Thoracic aorta (tissue), 2 donors: ENCODE data around the gene MIS12. TPM values are rescaled to one million over a fixed set of nuclear protein-coding genes. Genes with fewer than 3 reads are reported as not detected.

Experiments
- ATAC-seq: fragments of 150-250 bp; one replicate; pipeline ENCODE4 v1.8.0; 2017; ENCODE audit warnings: low read depth; ENCODE audit not compliant: insufficient number of reproducible peaks, low FRiP score
- DNase-seq: peaks from one replicate; pipeline ENCODE4 v3.0.0-alpha.2; 2020; ENCODE audit warnings: low spot score
- H3K27ac ChIP-seq, 2 donors: fragments of 200-600 bp; sonication (generic); 1 replicate in 1 of 2; 2 replicates in 1 of 2; pipeline ENCODE4 v1.5.1; 2016; ENCODE audit warnings: mild to moderate bottlenecking in 2 of 2, moderate library complexity in 2 of 2
- H3K27me3 ChIP-seq: fragments of 200-600 bp; sonication (generic); replicated peaks from 2 replicates; pipeline ENCODE4 v1.6.0; 2016; ENCODE audit warnings: mild to moderate bottlenecking; ENCODE audit not compliant: insufficient read depth
- H3K36me3 ChIP-seq: fragments of 200-600 bp; sonication (generic); one replicate; pipeline ENCODE4 v1.5.1; 2016
- H3K4me1 ChIP-seq, 2 donors: fragments of 200-600 bp; sonication (generic); 1 replicate in 1 of 2; 2 replicates in 1 of 2; pipeline versions ENCODE4 v1.5.1 to v1.6.0; 2016; ENCODE audit warnings: low read depth in 2 of 2, mild to moderate bottlenecking in 1 of 2; ENCODE audit not compliant: control insufficient read depth in 1 of 2
- H3K4me3 ChIP-seq: fragments of 200-600 bp; sonication (generic); 2 replicates; pipeline ENCODE4 v1.5.1; 2016; ENCODE audit warnings: mild to moderate bottlenecking
- H3K9me3 ChIP-seq: fragments of 200-600 bp; sonication (generic); 2 replicates; pipeline ENCODE4 v1.5.1; 2016
- CTCF ChIP-seq: fragments of 200-600 bp; sonication (generic); IDR thresholded peaks from one replicate; pipeline ENCODE4 v1.5.1; 2019; ENCODE audit warnings: antibody characterized with exemption
- total RNA-seq, 2 donors: library from RNA; depleted of rRNA; stranded (reverse); fragments of >200 nt; gene quantifications; one replicate each; pipeline versions ENCODE4 v1.1.0 to v1.2.3, GENCODE V29; 2016

Gene MIS12
- total RNA-seq, 2 donors from 2014 or later, result 10.3 to 12.8 TPM

GRCh38 chr17:5499476-5500231 is 13.3 kb downstream of the MIS12 start:
- H3K27ac ChIP-seq, result no peak overlapping the region
- H3K4me1 ChIP-seq, result peaks cover 4 to 13% of the 10 kb centered on the region in 2 donors
- no peaks in the 10 kb centered on the region for H3K27me3 ChIP-seq
- no peaks in the 10 kb centered on the region for H3K9me3 ChIP-seq
- TF ChIP-seq CTCF, result no peak
- peak overlapping the region; percentile 79 for H3K4me3 ChIP-seq
- no peaks in the 10 kb centered on the region for H3K36me3 ChIP-seq
- DNase-seq, result no peak
- no peak for ATAC-seq

- Histone ChIP-seq H3K4me1 (peaks cover 4 to 13% of the 10 kb centered on the region in 2 donors), H3K27me3 (no peaks in the 10 kb centered on the region), H3K36me3 (peaks cover 2% of the 10 kb centered on the region), H3K27ac (no peak overlapping the region), H3K4me3 (peak overlapping the region; percentile 79), H3K9me3 (no peaks in the 10 kb centered on the region)
- DNase-seq (no peak), ATAC-seq (no peak)
- no peak for TF ChIP-seq CTCF
Observed at GRCh38 chr17:5500247-5500588, 13.9 kb downstream of the MIS12 start.

- peaks cover 4 to 13% of the 10 kb centered on the region in 2 donors for H3K4me1 ChIP-seq
- no peaks in the 10 kb centered on the region for H3K9me3 ChIP-seq
- no peak for ATAC-seq
- TF ChIP-seq CTCF, result no peak
- no peak overlapping the region for H3K27ac ChIP-seq
- H3K4me3 ChIP-seq, result peak overlapping the region; percentile 79
- H3K27me3 ChIP-seq, result no peaks in the 10 kb centered on the region
- peaks cover 6% of the 10 kb centered on the region for H3K36me3 ChIP-seq
- DNase-seq, result peak; percentile 41
Observed at GRCh38 chr17:5500589-5501391, 14.4 kb downstream of the MIS12 start.

GRCh38 chr17:5501685-5502084 is 15.3 kb downstream of the MIS12 start:
- H3K4me3 ChIP-seq, result no peak overlapping the region
- peaks cover 4 to 13% of the 10 kb centered on the region in 2 donors for H3K4me1 ChIP-seq
- H3K9me3 ChIP-seq, result no peaks in the 10 kb centered on the region
- peaks cover 6% of the 10 kb centered on the region for H3K36me3 ChIP-seq
- ATAC-seq (no peak), DNase-seq (no peak)
- no peak overlapping the region for H3K27ac ChIP-seq
- H3K27me3 ChIP-seq, result no peaks in the 10 kb centered on the region
- no peak for TF ChIP-seq CTCF

GRCh38 chr17:5502552-5502951 is 16.2 kb downstream of the MIS12 start:
- no peak for TF ChIP-seq CTCF
- Histone ChIP-seq H3K27ac (no peak overlapping the region), H3K9me3 (no peaks in the 10 kb centered on the region), H3K27me3 (no peaks in the 10 kb centered on the region), H3K4me1 (peaks cover 4 to 13% of the 10 kb centered on the region in 2 donors), H3K36me3 (peaks cover 6% of the 10 kb centered on the region), H3K4me3 (no peak overlapping the region)
- no peak for DNase-seq
- peak; percentile 27 for ATAC-seq
